NB4 (cell line): Measurements from ENCODE around the gene EIF6.

Source experiments
- CTCF ChIP-seq: IDR thresholded peaks from one replicate; pipeline ENCODE4 v1.5.1; 2012; ENCODE audit warnings: low read depth, low read length
- POLR2A ChIP-seq: IDR thresholded peaks from 2 replicates; pipeline ENCODE4 v1.6.1; 2011; ENCODE audit warnings: mild to moderate bottlenecking; ENCODE audit not compliant: insufficient read length; ENCODE audit errors: extremely low read depth
- TF ChIP-seq, protein P1 (sequence below): IDR thresholded peaks from 2 replicates; pipeline ENCODE4 v1.6.1; 2011; ENCODE audit warnings: low read depth, low read length

DNA sequence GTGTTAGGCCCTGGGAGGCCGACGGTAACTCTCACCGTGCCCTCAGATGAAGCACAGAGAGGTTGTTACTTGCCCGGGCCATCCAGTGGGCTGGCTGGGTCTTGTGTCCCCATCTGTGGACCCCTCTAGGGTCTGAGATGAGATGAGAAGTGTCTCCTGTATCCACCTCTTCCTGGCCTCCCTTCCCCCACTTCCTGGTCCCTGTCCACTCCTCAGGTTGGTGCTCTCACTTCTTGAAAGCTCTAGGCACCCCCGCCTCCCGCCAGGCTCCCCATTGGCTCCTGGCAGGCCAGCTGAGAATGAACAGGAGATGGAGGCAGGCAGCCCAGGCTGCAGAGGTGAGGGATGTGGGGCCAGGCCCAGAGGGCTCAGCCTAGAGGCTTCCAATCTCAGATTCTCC lies 8.2 kb downstream of the EIF6 start:
- TF ChIP-seq CTCF (no peak), POLR2A (no peak)
- TF ChIP-seq, protein P1, sequence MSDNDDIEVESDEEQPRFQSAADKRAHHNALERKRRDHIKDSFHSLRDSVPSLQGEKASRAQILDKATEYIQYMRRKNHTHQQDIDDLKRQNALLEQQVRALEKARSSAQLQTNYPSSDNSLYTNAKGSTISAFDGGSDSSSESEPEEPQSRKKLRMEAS = no peak
